Measurements from ENCODE around the gene SLC52A3.
A peak's percentile ranks its signal among the peaks of the same experiment; 100 is the strongest.
"Not testable (repeated sequence)": the region's sequence is repeated elsewhere in the genome, so short reads cannot be mapped to it uniquely, and the experiment has no call there.

Gene SLC52A3

DNA sequence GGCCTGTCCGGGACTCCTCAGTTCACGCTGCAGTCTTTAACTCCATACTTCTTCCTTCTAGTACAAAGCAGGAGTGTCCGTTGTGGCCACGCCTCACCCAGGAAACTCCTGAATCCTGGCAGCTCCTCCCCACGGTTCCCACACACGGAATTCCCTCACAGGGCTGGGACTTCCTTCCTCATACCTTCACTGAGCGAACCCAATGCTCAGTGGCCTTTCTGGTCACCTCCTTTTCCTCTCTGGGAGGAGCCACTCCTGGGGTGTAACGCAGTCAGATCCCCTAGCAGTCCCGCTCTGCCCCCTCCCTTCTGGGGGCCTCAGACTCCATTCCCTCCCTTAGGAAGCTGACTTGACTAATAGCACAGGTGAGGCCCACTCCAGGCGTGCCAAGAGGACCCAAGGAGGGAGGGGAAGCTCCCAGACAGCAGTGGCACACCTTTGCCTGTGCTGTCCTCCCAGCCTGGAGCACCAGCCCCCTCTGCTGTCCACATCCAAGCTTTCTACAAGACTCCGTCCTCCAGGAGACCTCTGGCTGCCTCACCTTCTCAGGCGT lies at the start of gene SLC52A3:
TSS of gene SLC52A3 (minus strand) at position 75 of the 553 bp plus-strand sequence. CDS start 2,726 bp downstream, outside the sequence.
- DNase-seq (ENCODE audit: low read depth, low spot score), result no peak

DNA sequence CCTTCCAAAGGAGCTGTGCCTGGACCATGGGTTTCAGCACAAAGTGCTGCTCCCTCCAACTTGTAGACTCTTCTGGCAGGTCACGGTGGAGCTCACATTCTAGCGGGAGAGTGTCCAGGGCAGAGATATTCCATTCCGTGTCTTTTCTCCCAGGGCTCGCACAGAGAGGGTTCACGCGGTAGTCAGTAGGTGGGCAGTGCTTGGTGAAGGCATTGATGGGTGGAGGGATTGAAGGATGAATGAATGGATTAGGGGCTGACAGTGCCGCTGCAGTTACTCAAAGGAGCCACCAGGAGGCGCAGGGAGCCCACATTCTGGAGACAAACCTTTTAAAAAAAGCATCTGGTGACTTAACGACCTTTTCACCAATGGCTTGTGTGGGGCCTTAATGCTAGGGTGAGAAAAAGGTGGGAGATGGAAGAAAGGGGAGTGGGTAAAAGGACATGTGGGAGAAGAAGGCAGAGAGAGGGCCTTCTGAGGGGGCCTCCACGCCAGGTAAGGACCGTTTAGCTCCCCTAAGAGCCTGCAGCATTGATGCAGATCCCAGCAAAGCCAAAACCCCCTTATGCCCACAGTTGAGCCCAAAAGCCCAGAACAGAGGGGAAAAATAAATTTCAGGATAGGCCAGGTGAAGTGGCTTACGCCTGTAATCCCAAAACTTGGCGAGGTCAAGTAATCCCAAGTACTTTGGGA lies 47.8 kb upstream of the SLC52A3 start:
- DNase-seq (ENCODE audit: low read depth, low spot score), result peak; percentile 56

DNA sequence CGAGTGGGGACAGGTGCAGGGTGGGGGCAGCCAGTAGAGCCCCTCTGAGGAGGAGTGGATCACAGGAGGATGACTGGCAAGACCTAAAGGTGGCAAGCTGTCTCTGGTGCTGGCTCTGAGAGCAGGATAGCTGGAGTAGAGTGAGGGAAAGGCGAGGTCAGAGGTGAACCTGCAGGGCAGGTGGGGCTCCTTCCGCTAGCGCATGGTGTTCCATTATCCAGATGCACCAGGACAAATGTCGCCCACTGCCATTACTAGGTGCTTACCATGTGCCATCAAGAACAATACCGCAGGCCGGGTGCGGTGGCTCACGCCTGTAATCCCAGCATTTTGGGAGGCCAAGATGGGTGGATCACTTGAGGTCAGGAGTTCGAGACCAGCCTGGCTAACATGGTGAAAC lies 46.9 kb upstream of the SLC52A3 start:
- DNase-seq (ENCODE audit: low read depth, low spot score), result no peak

- DNase-seq (ENCODE audit: low read depth, low spot score), result no peak
Observed at GRCh38 chr20:813390-813789, 45.1 kb upstream of the SLC52A3 start.

- DNase-seq (ENCODE audit: low read depth, low spot score), result not testable (repeated sequence)
Observed at GRCh38 chr20:812435-812814, 44.1 kb upstream of the SLC52A3 start.

GRCh38 chr20:811776-812434 lies 43.6 kb upstream of the SLC52A3 start:
- not testable (repeated sequence) for DNase-seq (ENCODE audit: low read depth, low spot score)

DNA sequence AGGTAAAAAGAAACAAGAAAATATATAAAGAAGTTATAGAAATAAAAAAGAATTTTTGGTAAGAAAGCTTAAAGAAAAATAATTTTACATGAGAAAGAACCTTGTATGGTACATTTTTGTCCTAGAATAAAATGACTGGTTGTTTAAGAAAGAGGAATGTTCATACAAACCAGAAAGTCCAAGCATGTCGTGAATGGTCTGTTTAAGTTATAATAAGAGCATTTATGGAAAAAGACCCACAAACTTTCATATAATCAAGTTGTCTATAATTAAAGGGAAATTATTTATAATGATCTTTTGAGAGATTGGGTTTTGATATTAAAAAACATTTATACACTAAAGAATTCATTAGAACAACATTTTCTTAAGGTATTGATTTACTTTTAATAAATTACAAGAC lies 37.4 kb upstream of the SLC52A3 start:
- no peak for DNase-seq (ENCODE audit: low read depth, low spot score)

DNA sequence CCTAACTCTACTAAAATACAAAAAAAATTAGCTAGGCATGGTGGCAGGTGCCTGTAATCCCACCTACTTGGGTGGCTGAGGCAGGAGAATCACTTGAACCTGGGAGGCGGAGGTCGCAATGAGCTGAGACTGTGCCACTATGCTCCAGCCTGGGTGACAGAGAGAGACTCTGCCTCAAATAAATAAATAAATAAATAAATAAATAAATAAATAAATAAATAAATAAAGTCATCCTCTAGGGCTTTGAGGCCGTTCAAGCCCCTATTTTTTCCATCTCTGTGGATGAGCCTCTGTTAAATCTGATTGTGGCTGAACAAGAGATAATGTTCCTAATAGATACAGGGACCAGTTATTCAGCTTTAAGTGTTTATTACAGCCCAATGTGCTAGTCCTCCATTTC lies 33.4 kb upstream of the SLC52A3 start:
- no peak for DNase-seq (ENCODE audit: low read depth, low spot score)

DNA sequence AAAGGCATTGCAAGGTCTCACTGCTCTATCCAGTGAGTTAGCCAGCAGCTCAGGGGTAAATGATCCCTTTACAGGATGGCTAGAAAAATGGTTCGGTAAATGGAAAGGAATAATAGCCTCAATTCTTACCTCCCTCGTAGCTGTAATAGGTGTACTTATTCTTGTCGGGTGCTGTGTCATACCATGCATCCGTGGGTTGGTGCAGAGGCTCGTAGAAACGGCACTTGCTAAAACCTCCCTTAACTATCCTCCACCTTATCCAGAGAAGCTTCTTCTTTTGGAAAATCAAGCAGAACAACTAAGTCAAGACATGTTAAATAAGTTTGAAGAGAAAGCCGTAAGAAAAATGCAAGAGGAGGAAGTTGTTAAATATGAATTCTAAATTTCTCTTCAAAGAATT lies 31.7 kb upstream of the SLC52A3 start:
- not testable (repeated sequence) for DNase-seq (ENCODE audit: low read depth, low spot score)

DNA sequence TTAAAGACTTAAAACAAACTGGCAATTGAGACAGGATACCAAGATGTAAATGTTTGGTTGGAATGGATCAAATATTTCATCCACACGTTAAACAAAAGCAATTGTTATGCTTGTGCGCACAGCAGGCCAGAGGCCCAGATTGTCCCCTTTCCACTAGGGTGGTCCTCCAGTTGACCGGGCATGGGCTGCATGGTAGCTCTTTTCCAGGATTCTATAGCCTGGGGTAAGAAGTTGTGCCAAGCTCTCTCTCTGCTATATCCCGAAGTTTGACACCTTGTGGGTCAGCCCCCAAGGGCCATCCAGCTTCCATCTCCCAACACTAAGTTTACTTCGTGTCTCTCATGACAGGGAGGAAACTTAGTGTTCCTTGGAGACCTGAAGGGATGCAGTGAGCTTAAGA lies 30.4 kb upstream of the SLC52A3 start:
- DNase-seq (ENCODE audit: low read depth, low spot score), result not testable (repeated sequence)

DNA sequence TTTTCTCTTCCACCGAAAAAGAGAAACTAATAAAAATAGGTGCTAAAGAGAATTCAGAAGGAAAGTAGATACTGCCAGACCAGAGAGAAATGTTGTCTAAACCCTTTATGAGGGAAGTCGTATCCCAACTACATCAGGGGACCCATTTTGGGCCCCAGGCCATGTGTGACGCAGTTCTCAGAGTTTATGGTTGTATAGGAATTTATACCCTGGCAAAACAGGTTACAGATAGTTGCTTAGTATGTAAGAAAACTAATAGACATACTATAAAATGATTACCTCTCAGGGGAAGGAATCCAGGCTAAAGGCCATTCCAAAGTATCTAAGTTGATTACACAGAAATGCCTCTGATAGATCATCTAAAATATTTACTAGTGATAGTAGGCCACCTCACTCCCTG lies 28.6 kb upstream of the SLC52A3 start:
- no peak for DNase-seq (ENCODE audit: low read depth, low spot score)

- DNase-seq (ENCODE audit: low read depth, low spot score), result no peak
Observed at GRCh38 chr20:792248-792647, 23.9 kb upstream of the SLC52A3 start.

- DNase-seq (ENCODE audit: low read depth, low spot score), result no peak
Observed at GRCh38 chr20:791056-791455, 22.8 kb upstream of the SLC52A3 start.

- DNase-seq (ENCODE audit: low read depth, low spot score), result no peak
Observed at GRCh38 chr20:787825-788224, 19.5 kb upstream of the SLC52A3 start.

- DNase-seq (ENCODE audit: low read depth, low spot score), result no peak
Observed at GRCh38 chr20:779771-780170, 11.5 kb upstream of the SLC52A3 start.

GRCh38 chr20:776165-776564 lies 7.9 kb upstream of the SLC52A3 start:
- no peak for DNase-seq (ENCODE audit: low read depth, low spot score)

- DNase-seq (ENCODE audit: low read depth, low spot score), result no peak
Observed at GRCh38 chr20:775679-776135, 7.4 kb upstream of the SLC52A3 start.

DNA sequence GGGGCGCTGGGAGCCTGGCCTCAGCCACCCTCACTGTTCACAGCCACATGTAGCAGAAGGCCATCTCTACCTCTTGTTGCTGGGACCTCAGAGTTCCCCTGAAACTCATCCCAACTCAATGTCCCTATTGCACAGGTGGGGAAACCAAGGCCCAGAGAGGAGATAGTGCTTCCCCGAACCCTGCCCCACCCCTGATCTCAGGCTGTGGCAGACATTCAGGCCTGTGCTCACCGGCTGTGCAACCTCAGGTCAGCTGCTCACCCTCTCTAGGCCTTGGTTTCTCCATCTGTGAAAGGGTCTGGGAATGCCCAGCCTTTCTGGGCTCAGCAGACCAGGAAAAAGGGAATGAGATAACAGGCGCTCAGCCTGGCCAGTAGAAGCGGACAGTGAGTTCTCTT lies 6.4 kb upstream of the SLC52A3 start:
- DNase-seq (ENCODE audit: low read depth, low spot score), result no peak

- DNase-seq (ENCODE audit: low read depth, low spot score), result no peak
Observed at GRCh38 chr20:774016-774659, 5.8 kb upstream of the SLC52A3 start.

- DNase-seq (ENCODE audit: low read depth, low spot score), result no peak
Observed at GRCh38 chr20:772806-773205, 4.5 kb upstream of the SLC52A3 start.

DNA sequence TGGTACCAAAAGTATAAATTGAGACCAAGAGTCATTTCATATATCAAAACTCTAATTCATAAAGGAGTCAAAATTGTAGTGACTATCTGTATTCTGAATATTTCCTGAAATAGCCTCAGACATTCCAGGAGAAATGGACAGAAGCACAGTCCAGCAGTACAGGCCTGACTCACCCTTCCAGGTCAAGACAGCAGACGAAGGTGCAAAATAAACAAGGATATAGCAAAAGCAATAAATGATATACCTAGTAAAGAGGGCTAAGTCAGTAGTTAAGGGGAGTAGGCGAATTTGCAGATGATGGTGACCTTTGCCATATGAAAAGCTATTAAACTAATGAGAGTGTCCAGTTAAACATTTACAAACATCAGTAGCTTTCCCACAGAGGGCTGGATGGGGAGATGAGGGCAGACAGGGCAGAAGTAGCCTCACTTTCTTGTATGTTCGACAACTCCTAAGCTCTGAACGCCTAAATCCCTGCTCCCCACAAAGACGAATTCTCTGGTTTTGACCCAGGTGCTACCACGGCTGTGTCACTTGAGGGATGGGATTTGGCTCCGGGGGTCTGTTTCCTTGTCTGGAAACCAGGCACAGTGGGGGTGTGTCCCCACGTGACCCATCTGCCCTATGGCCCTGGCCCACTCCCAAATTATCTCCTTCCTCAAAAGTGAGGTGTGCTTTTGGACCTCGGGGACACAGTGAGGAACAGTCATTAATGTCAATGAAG lies 3.6 kb upstream of the SLC52A3 start:
- DNase-seq (ENCODE audit: low read depth, low spot score), result no peak

DNA sequence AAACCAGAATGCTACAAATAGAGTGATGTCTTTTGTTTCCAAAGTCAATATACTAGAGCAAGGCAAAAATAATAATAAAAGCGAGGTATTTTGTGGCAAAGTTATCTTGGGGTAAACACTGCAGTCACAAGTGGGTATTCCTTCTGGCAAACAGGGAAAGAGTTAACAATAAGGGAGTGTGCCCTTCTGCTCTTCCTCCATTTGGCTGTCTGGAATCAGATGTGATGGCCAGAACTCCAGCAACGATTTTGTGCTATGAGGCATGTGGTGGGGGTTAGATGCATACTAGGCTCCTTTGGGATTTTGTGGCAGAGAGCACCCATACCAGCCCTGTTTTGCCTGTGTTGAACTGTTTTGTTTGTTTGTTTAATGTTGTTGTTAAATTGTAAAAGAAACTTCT lies 2.4 kb upstream of the SLC52A3 start:
- no peak for DNase-seq (ENCODE audit: low read depth, low spot score)
